ENCODE measurements around the gene ATXN1. TPM values are rescaled to one million over a fixed set of nuclear protein-coding genes. Genes with fewer than 3 reads are reported as not detected.
"Not testable (repeated sequence)": the region's sequence is repeated elsewhere in the genome, so short reads cannot be mapped to it uniquely, and the experiment has no call there.

Gene ATXN1
- polyA plus RNA-seq, 12 donors = 13.3 to 51.7 (median 17.6) TPM

GRCh38 chr6:16390909-16391450 lies 370.3 kb downstream of the ATXN1 start:
- not testable (repeated sequence) for DNase-seq

- no peak for DNase-seq
Measured at GRCh38 chr6:16389642-16390041, 371.6 kb downstream of the ATXN1 start.

GRCh38 chr6:16388488-16388887 lies 372.8 kb downstream of the ATXN1 start:
- DNase-seq = no peak

- DNase-seq = no peak
Measured at GRCh38 chr6:16386057-16386456, 375.2 kb downstream of the ATXN1 start.

GRCh38 chr6:16383607-16384206 lies 377.6 kb downstream of the ATXN1 start:
- DNase-seq = no peak

GRCh38 chr6:16381968-16382367 lies 379.3 kb downstream of the ATXN1 start:
- DNase-seq = not testable (repeated sequence)

GRCh38 chr6:16380220-16380809 lies 380.9 kb downstream of the ATXN1 start:
- no peak for DNase-seq

- DNase-seq = not testable (repeated sequence)
Measured at GRCh38 chr6:16378360-16378759, 382.9 kb downstream of the ATXN1 start.

GRCh38 chr6:16377470-16377869 lies 383.8 kb downstream of the ATXN1 start:
- DNase-seq = no peak

GRCh38 chr6:16375843-16376242 lies 385.4 kb downstream of the ATXN1 start:
- no peak for DNase-seq

- no peak for DNase-seq
Measured at GRCh38 chr6:16375206-16375605, 386.1 kb downstream of the ATXN1 start.

GRCh38 chr6:16374461-16375200 lies 386.6 kb downstream of the ATXN1 start:
- no peak for DNase-seq

GRCh38 chr6:16374016-16374415 lies 387.2 kb downstream of the ATXN1 start:
- DNase-seq = no peak

- DNase-seq = no peak
Measured at GRCh38 chr6:16372029-16372776, 389.1 kb downstream of the ATXN1 start.

GRCh38 chr6:16371401-16371800 lies 389.9 kb downstream of the ATXN1 start:
- no peak for DNase-seq

GRCh38 chr6:16370943-16371342 lies 390.3 kb downstream of the ATXN1 start:
- no peak for DNase-seq

GRCh38 chr6:16369989-16370388 lies 391.3 kb downstream of the ATXN1 start:
- DNase-seq = no peak

GRCh38 chr6:16369140-16369745 lies 392.0 kb downstream of the ATXN1 start:
- DNase-seq = no peak

- no peak for DNase-seq
Measured at GRCh38 chr6:16367571-16367970, 393.7 kb downstream of the ATXN1 start.

- DNase-seq = no peak
Measured at GRCh38 chr6:16363749-16364148, 397.5 kb downstream of the ATXN1 start.

GRCh38 chr6:16362819-16363589 lies 398.3 kb downstream of the ATXN1 start:
- no peak for DNase-seq
